IMR-90 (cell line): ENCODE data around the gene SSU72. TPM values are rescaled to one million over a fixed set of nuclear protein-coding genes. Genes with fewer than 3 reads are reported as not detected.

Experiments used
- ATAC-seq: fragments of 200-7000 bp; cut with Tn5 transposase; 2 replicates; pipeline ENCODE4 v1.9.1; 2020; ENCODE audit warnings: low read depth, mild to moderate bottlenecking, moderate library complexity
- BruUV-seq: library from RNA; stranded (reverse); fragments of 400-500 nt; replicated peaks from 2 replicates; lab custom pipeline; 2021; lab: Mats Ljungman, UMichigan
- CTCF ChIA-PET: fragments of 300-600 bp; formaldehyde crosslinking; extraction: SDS; loops from one replicate; lab custom pipeline; 2021; ENCODE audit warnings: antibody characterized with exemption; lab: Yijun Ruan, JAX
- POLR2A ChIA-PET: fragments of 300-600 bp; sonication (Branson Sonifier 250); formaldehyde crosslinking; loops from one replicate; lab custom pipeline; 2022; ENCODE audit warnings: antibody characterized with exemption; ENCODE audit not compliant: unreplicated experiment; lab: Charles Lee
- DNase-seq: peaks from one replicate; pipeline ENCODE4 v3.0.0; 2013
- H2AFZ ChIP-seq: replicated peaks from 2 replicates; pipeline ENCODE3; 2013; ENCODE audit warnings: low read length, mild to moderate bottlenecking; ENCODE audit not compliant: poor library complexity
- H2AK5ac ChIP-seq: 2 replicates; pipeline ENCODE4 v1.6.1; 2013; ENCODE audit warnings: low read depth, low read length, inconsistent platforms
- H2AK9ac ChIP-seq: replicated peaks from 2 replicates; pipeline ENCODE3; 2013; ENCODE audit warnings: mild to moderate bottlenecking, low read depth, low read length, moderate library complexity; ENCODE audit not compliant: poor library complexity
- H2BK120ac ChIP-seq: 2 replicates; pipeline ENCODE4 v1.6.1; 2013; ENCODE audit warnings: low read depth, low read length, inconsistent platforms
- H2BK15ac ChIP-seq: 3 replicates; pipeline ENCODE4 v1.6.1; 2013; ENCODE audit warnings: low read depth, low read length, inconsistent platforms
- H2BK20ac ChIP-seq: 2 replicates; pipeline ENCODE4 v1.6.1; 2013; ENCODE audit warnings: low read depth, mild to moderate bottlenecking, inconsistent platforms, low read length, moderate library complexity
- H2BK5ac ChIP-seq: 2 replicates; pipeline ENCODE4 v1.6.1; 2013; ENCODE audit warnings: mild to moderate bottlenecking, low read depth, low read length, inconsistent platforms; ENCODE audit not compliant: poor library complexity, severe bottlenecking
- H3K14ac ChIP-seq: replicated peaks from 2 replicates; pipeline ENCODE4 v1.6.1; 2013; ENCODE audit warnings: low read depth, low read length, inconsistent platforms
- H3K18ac ChIP-seq: 2 replicates; pipeline ENCODE4 v1.6.1; 2013; ENCODE audit warnings: low read depth, low read length, control low read depth
- H3K23ac ChIP-seq: 2 replicates; pipeline ENCODE4 v1.6.1; 2013; ENCODE audit warnings: low read depth, low read length, inconsistent platforms
- H3K27ac ChIP-seq: 2 replicates; pipeline ENCODE4 v1.5.1; 2013; ENCODE audit warnings: mild to moderate bottlenecking, control low read depth, low read length; ENCODE audit not compliant: insufficient read depth
- H3K27me3 ChIP-seq: 2 replicates; pipeline ENCODE4 v1.6.1; 2013; ENCODE audit warnings: low read length; ENCODE audit not compliant: control insufficient read depth, insufficient read depth
- H3K36me3 ChIP-seq: 2 replicates; pipeline ENCODE4 v1.6.1; 2013; ENCODE audit warnings: low read length, mixed read lengths; ENCODE audit not compliant: control insufficient read depth, insufficient read depth
- H3K4ac ChIP-seq: 2 replicates; pipeline ENCODE4 v1.6.1; 2013; ENCODE audit warnings: low read depth, low read length, inconsistent platforms
- H3K4me1 ChIP-seq: 2 replicates; pipeline ENCODE4 v1.6.1; 2013; ENCODE audit warnings: low read length, mixed read lengths; ENCODE audit not compliant: control insufficient read depth, insufficient read depth
- H3K4me2 ChIP-seq: 2 replicates; pipeline ENCODE4 v1.6.1; 2013; ENCODE audit warnings: low read depth, mild to moderate bottlenecking, control low read depth, low read length, moderate library complexity
- H3K4me3 ChIP-seq: 2 replicates; pipeline ENCODE4 v1.5.1; 2013; ENCODE audit warnings: low read depth, mild to moderate bottlenecking, control low read depth, low read length, moderate library complexity; ENCODE audit not compliant: insufficient read depth
- H3K56ac ChIP-seq: 2 replicates; pipeline ENCODE4 v1.6.1; 2013; ENCODE audit warnings: low read length, inconsistent platforms; ENCODE audit not compliant: insufficient read depth; ENCODE audit errors: extremely low read depth
- H3K79me1 ChIP-seq, 2 experiments: 2 replicates each; pipeline ENCODE4 v1.6.1; 2013; ENCODE audit warnings: low read length in 2 of 2, inconsistent platforms in 1 of 2, low read depth in 1 of 2
- H3K9ac ChIP-seq: 2 replicates; pipeline ENCODE4 v1.6.1; 2013; ENCODE audit warnings: low read depth, low read length, control low read depth
- H3K9me1 ChIP-seq: 2 replicates; pipeline ENCODE4 v1.6.1; 2013; ENCODE audit warnings: low read length, inconsistent platforms; ENCODE audit not compliant: insufficient read depth
- H3K9me3 ChIP-seq: 2 replicates; pipeline ENCODE4 v1.6.1; 2013; ENCODE audit warnings: low read length; ENCODE audit not compliant: control insufficient read depth, insufficient read depth
- H4K20me1 ChIP-seq: 2 replicates; pipeline ENCODE4 v1.6.1; 2013; ENCODE audit warnings: low read length, inconsistent platforms; ENCODE audit not compliant: insufficient read depth
- H4K5ac ChIP-seq: 2 replicates; pipeline ENCODE4 v1.6.1; 2013; ENCODE audit warnings: mild to moderate bottlenecking, low read depth, low read length, control low read depth
- H4K8ac ChIP-seq, 2 experiments: 2 replicates each; pipeline ENCODE4 v1.6.1; 2013; ENCODE audit warnings: low read depth in 2 of 2, low read length in 2 of 2, control low read depth in 1 of 2, inconsistent platforms in 1 of 2
- H4K91ac ChIP-seq: 2 replicates; pipeline ENCODE4 v1.6.1; 2013; ENCODE audit warnings: low read depth, low read length, inconsistent platforms; ENCODE audit not compliant: insufficient read depth
- MAFK ChIP-seq: IDR thresholded peaks from 2 replicates; pipeline ENCODE4 v1.6.1; 2012; ENCODE audit warnings: low read depth, low read length, improper control_type of control experiment
- MXI1 ChIP-seq: IDR thresholded peaks from 2 replicates; pipeline ENCODE4 v1.6.1; 2012; ENCODE audit warnings: low read depth, mild to moderate bottlenecking, low read length, moderate library complexity, borderline replicate concordance
- RAD21 ChIP-seq: IDR thresholded peaks from 2 replicates; pipeline ENCODE4 v1.6.1; 2012; ENCODE audit warnings: low read length, improper control_type of control experiment
- WGBS, 2 experiments: methylation state at CpG; one replicate each; pipeline versions ENCODE4 v1.1.5 to v1.1.7; 2013; ENCODE audit warnings: missing lambda C conversion rate in 2 of 2; ENCODE audit not compliant: insufficient read length in 1 of 2; ENCODE audit errors: extremely low coverage in 2 of 2; 5-methylcytosine and 5-hydroxymethylcytosine counted together
- dilution Hi-C: fragments of 300-500 bp; cut with HindIII; formaldehyde crosslinking; loops from one replicate; pipeline ENCODE4 v1.14.3; 2018; ENCODE audit warnings: low sequenced_read_pairs; ENCODE audit not compliant: unreplicated experiment
- in situ Hi-C: fragments of 300-500 bp; cut with MboI; formaldehyde crosslinking; loops from 3 replicates; pipeline ENCODE4 v1.14.3; 2019; ENCODE audit warnings: low sequenced_read_pairs, inconsistent platforms, mixed read lengths
- intact Hi-C: fragments of 100-400 bp; cut with micrococcal nuclease; formaldehyde crosslinking; loops from 2 replicates; pipeline ENCODE4 v1.10.0; 2022
- polyA plus RNA-seq, 3 experiments: library from polyadenylated mRNA; depleted of rRNA; stranded (reverse); fragments of >200 nt; gene quantifications; 2 replicates each; pipeline ENCODE4 v1.2.3, GENCODE V29; 2012; ENCODE audit warnings: low replicate concordance in 1 of 3
- total RNA-seq: library from RNA; depleted of rRNA; stranded (reverse); fragments of >200 nt; gene quantifications from 2 replicates; pipeline ENCODE4 v1.2.3, GENCODE V29; 2012
- TF ChIP-seq, protein P1 (sequence below): conservative IDR thresholded peaks from 2 replicates; pipeline ENCODE4 v1.5.1; 2012; ENCODE audit warnings: mild to moderate bottlenecking, low read depth, low read length, improper control_type of control experiment

SSU72 gene
- total and polyA plus RNA-seq, 2 of the 4 experiments (the other 2 are of a cell fraction) = 33.7 to 88.4 TPM

GRCh38 chr1:1599030-1599934, 24.6 kb upstream of the SSU72 start:
- 7% methylated on average over 72 of the region's 111 CpGs; no CpG with 5 or more reads in 1 of the 2 experiments for WGBS, 2 experiments
- H3K27me3 ChIP-seq = peaks cover 24% of the 10 kb centered on the region
- H2BK20ac ChIP-seq = no peak overlapping the region
- TF ChIP-seq RAD21 = no peak
- TF ChIP-seq MXI1 = peak; percentile 46; the same call in 1 of the 2 replicates
- TF ChIP-seq, protein P1, sequence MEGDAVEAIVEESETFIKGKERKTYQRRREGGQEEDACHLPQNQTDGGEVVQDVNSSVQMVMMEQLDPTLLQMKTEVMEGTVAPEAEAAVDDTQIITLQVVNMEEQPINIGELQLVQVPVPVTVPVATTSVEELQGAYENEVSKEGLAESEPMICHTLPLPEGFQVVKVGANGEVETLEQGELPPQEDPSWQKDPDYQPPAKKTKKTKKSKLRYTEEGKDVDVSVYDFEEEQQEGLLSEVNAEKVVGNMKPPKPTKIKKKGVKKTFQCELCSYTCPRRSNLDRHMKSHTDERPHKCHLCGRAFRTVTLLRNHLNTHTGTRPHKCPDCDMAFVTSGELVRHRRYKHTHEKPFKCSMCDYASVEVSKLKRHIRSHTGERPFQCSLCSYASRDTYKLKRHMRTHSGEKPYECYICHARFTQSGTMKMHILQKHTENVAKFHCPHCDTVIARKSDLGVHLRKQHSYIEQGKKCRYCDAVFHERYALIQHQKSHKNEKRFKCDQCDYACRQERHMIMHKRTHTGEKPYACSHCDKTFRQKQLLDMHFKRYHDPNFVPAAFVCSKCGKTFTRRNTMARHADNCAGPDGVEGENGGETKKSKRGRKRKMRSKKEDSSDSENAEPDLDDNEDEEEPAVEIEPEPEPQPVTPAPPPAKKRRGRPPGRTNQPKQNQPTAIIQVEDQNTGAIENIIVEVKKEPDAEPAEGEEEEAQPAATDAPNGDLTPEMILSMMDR = 0 out of 2 replicates have a peak, but pooled peaks have one; percentile 9
- no peak for TF ChIP-seq MAFK
- H3K14ac ChIP-seq = no peak overlapping the region
- BruUV-seq = no TSS peak
- no peak overlapping the region for H3K18ac ChIP-seq
- H3K9me3 ChIP-seq = no peaks in the 10 kb centered on the region
- peak overlapping the region; percentile 62 for H3K4me2 ChIP-seq
- DNase-seq (peak; percentile 37), ATAC-seq (peak; percentile 75)
- H2BK15ac ChIP-seq = no peak overlapping the region
- H2AK5ac ChIP-seq = no peak overlapping the region; the same call in 1 of the 2 replicates
- CTCF ChIA-PET = no interaction called here
- intact Hi-C loops (no loop called here), dilution Hi-C loops (no loop called here), in situ Hi-C loops (no loop called here)
- H3K4me3 ChIP-seq = peak overlapping the region; percentile 39
- H4K5ac ChIP-seq = no peak overlapping the region
- H3K23ac ChIP-seq = no peak overlapping the region
- H2BK5ac ChIP-seq = no peak overlapping the region
- no peak overlapping the region; the same call in 1 of the 2 replicates for H3K27ac ChIP-seq
- no peak overlapping the region for H3K4ac ChIP-seq
- H2BK120ac ChIP-seq = no peak overlapping the region
- POLR2A ChIA-PET = no interaction called here
- no peak overlapping the region for H4K91ac ChIP-seq
- H3K4me1 ChIP-seq = peaks cover 10% of the 10 kb centered on the region; the same call in 1 of the 2 replicates
- H2AK9ac ChIP-seq = peak overlapping the region; percentile 28
- H2AFZ ChIP-seq = peak overlapping the region; percentile 87
- H3K36me3 ChIP-seq = no peaks in the 10 kb centered on the region
- H4K20me1 ChIP-seq = no peaks in the 10 kb centered on the region
- no peak overlapping the region for H3K9ac ChIP-seq
- no peaks in the 10 kb centered on the region for H3K9me1 ChIP-seq
- H3K79me1 ChIP-seq = no peaks in the 10 kb centered on the region
- H4K8ac ChIP-seq = no peak overlapping the region
- H3K56ac ChIP-seq = no peak overlapping the region
